MG63 (cell line): Measurements from ENCODE around the gene C1orf115. TPM values are rescaled to one million over a fixed set of nuclear protein-coding genes. Genes with fewer than 3 reads are reported as not detected.
"Not testable (repeated sequence)": the region's sequence is repeated elsewhere in the genome, so short reads cannot be mapped to it uniquely, and the experiment has no call there.

Source experiments
- DNase-seq: peaks from one replicate; pipeline ENCODE4 v3.0.0-alpha.2; 2020
- H3K27me3 ChIP-seq: fragments of 250-450 bp; sonication (Bioruptor Pico); 2 replicates; pipeline ENCODE4 v1.5.1; 2020; ENCODE audit warnings: mild to moderate bottlenecking, moderate library complexity
- H3K36me3 ChIP-seq: fragments of 250-450 bp; sonication (Bioruptor Pico); 2 replicates; pipeline ENCODE4 v1.5.1; 2020; ENCODE audit warnings: mild to moderate bottlenecking, moderate library complexity
- H3K4me3 ChIP-seq: fragments of 250-450 bp; sonication (Bioruptor Pico); 2 replicates; pipeline ENCODE4 v1.5.1; 2020; ENCODE audit warnings: mild to moderate bottlenecking, moderate library complexity
- H3K9me3 ChIP-seq: fragments of 250-450 bp; sonication (Bioruptor Pico); 2 replicates; pipeline ENCODE4 v1.5.1; 2020; ENCODE audit warnings: mild to moderate bottlenecking, moderate library complexity
- total RNA-seq: library from RNA; depleted of rRNA; stranded (reverse); fragments of >200 nt; shearing (Covaris generic); gene quantifications from 2 replicates; pipeline ENCODE4 v1.2.3, GENCODE V29; 2014; ENCODE audit warnings: low replicate concordance; rRNA removed

The C1orf115 gene
- 0.03 TPM in 1 of 2 replicates, not detected in the other for total RNA-seq

- H3K9me3 ChIP-seq = no peaks in the 10 kb centered on the region; the same call in 1 of the 2 replicates
- H3K36me3 ChIP-seq = no peaks in the 10 kb centered on the region
- DNase-seq = peak; percentile 50
- H3K27me3 ChIP-seq = peaks cover 29% of the 10 kb centered on the region
- H3K4me3 ChIP-seq = peak within 1 kb of the TSS; percentile 49
These were observed at the start of gene C1orf115 for GRCh38 chr1:220690140-220691052. Gene C1orf115, plus strand, starts transcription at chr1:220690363. Its CDS starts 40 bp downstream, at chr1:220690403.

GRCh38 chr1:220642285-220642684, 47.9 kb upstream of the C1orf115 start:
- Histone ChIP-seq H3K27me3 (peaks cover 5% of the 10 kb centered on the region; the same call in 1 of the 2 replicates), H3K36me3 (no peaks in the 10 kb centered on the region), H3K9me3 (no peaks in the 10 kb centered on the region), H3K4me3 (no peak overlapping the region)
- no peak for DNase-seq

GRCh38 chr1:220652995-220653394, 37.2 kb upstream of the C1orf115 start:
- Histone ChIP-seq H3K36me3 (no peaks in the 10 kb centered on the region), H3K27me3 (peaks cover 14% of the 10 kb centered on the region; the same call in 1 of the 2 replicates), H3K9me3 (no peaks in the 10 kb centered on the region), H3K4me3 (no peak overlapping the region)
- DNase-seq = no peak

GRCh38 chr1:220655509-220655908, 34.7 kb upstream of the C1orf115 start:
- no peaks in the 10 kb centered on the region for H3K36me3 ChIP-seq
- no peaks in the 10 kb centered on the region for H3K9me3 ChIP-seq
- DNase-seq = no peak
- H3K4me3 ChIP-seq = no peak overlapping the region
- H3K27me3 ChIP-seq = peaks cover 21% of the 10 kb centered on the region

GRCh38 chr1:220655961-220656740, 34.0 kb upstream of the C1orf115 start:
- no peak overlapping the region for H3K4me3 ChIP-seq
- DNase-seq = no peak
- H3K9me3 ChIP-seq = no peaks in the 10 kb centered on the region
- H3K27me3 ChIP-seq = peaks cover 21% of the 10 kb centered on the region
- no peaks in the 10 kb centered on the region for H3K36me3 ChIP-seq

- Histone ChIP-seq H3K36me3 (no peaks in the 10 kb centered on the region), H3K9me3 (peaks cover 11% of the 10 kb centered on the region), H3K4me3 (no peak overlapping the region), H3K27me3 (peaks cover 17% of the 10 kb centered on the region)
- no peak for DNase-seq
These were observed 23.8 kb upstream of the C1orf115 start for GRCh38 chr1:220666349-220666748.

- Histone ChIP-seq H3K4me3 (no peak overlapping the region), H3K9me3 (peaks cover 16% of the 10 kb centered on the region), H3K27me3 (peaks cover 9% of the 10 kb centered on the region), H3K36me3 (no peaks in the 10 kb centered on the region)
- no peak for DNase-seq
These were observed 21.2 kb upstream of the C1orf115 start for GRCh38 chr1:220669005-220669404.

GRCh38 chr1:220670365-220670764, 19.8 kb upstream of the C1orf115 start:
- DNase-seq = no peak
- Histone ChIP-seq H3K27me3 (no peaks in the 10 kb centered on the region), H3K4me3 (no peak overlapping the region), H3K9me3 (peaks cover 16% of the 10 kb centered on the region), H3K36me3 (no peaks in the 10 kb centered on the region)

- no peaks in the 10 kb centered on the region for H3K36me3 ChIP-seq
- no peak overlapping the region for H3K4me3 ChIP-seq
- no peaks in the 10 kb centered on the region for H3K27me3 ChIP-seq
- DNase-seq = no peak
- H3K9me3 ChIP-seq = peaks cover 13% of the 10 kb centered on the region
These were observed 16.2 kb upstream of the C1orf115 start for GRCh38 chr1:220673921-220674320.

GRCh38 chr1:220677251-220677650, 12.9 kb upstream of the C1orf115 start:
- no peaks in the 10 kb centered on the region for H3K36me3 ChIP-seq
- no peak for DNase-seq
- H3K4me3 ChIP-seq = no peak overlapping the region
- no peaks in the 10 kb centered on the region for H3K9me3 ChIP-seq
- H3K27me3 ChIP-seq = no peaks in the 10 kb centered on the region

- no peak overlapping the region for H3K4me3 ChIP-seq
- H3K9me3 ChIP-seq = no peaks in the 10 kb centered on the region
- H3K27me3 ChIP-seq = no peaks in the 10 kb centered on the region
- DNase-seq = no peak
- H3K36me3 ChIP-seq = no peaks in the 10 kb centered on the region
These were observed 10.0 kb upstream of the C1orf115 start for GRCh38 chr1:220680085-220680687.

GRCh38 chr1:220681220-220681880, 8.8 kb upstream of the C1orf115 start:
- H3K36me3 ChIP-seq = no peaks in the 10 kb centered on the region
- peak overlapping the region; percentile 42 for H3K4me3 ChIP-seq
- no peaks in the 10 kb centered on the region for H3K9me3 ChIP-seq
- no peak for DNase-seq
- H3K27me3 ChIP-seq = no peaks in the 10 kb centered on the region

- peak; percentile 70 for DNase-seq
- H3K9me3 ChIP-seq = no peaks in the 10 kb centered on the region
- no peaks in the 10 kb centered on the region for H3K27me3 ChIP-seq
- H3K4me3 ChIP-seq = no peak overlapping the region
- no peaks in the 10 kb centered on the region for H3K36me3 ChIP-seq
These were observed 7.1 kb upstream of the C1orf115 start for GRCh38 chr1:220682901-220683576.

- DNase-seq, H3K4me3 ChIP-seq: not testable (repeated sequence)
These were observed 6.4 kb upstream of the C1orf115 start for GRCh38 chr1:220683716-220684115.

GRCh38 chr1:220684890-220685289, 5.3 kb upstream of the C1orf115 start:
- Histone ChIP-seq H3K36me3 (no peaks in the 10 kb centered on the region), H3K4me3 (no peak overlapping the region), H3K27me3 (no peaks in the 10 kb centered on the region), H3K9me3 (no peaks in the 10 kb centered on the region)
- DNase-seq = no peak

More at GRCh38 chr1:220683716-220684115, 6.4 kb upstream of the C1orf115 start:
- H3K27me3 ChIP-seq, H3K9me3 ChIP-seq, H3K36me3 ChIP-seq: not testable (repeated sequence)

- H3K27me3 ChIP-seq = peaks cover 5% of the 10 kb centered on the region; the same call in 1 of the 2 replicates
- no peaks in the 10 kb centered on the region for H3K9me3 ChIP-seq
- H3K36me3 ChIP-seq = no peaks in the 10 kb centered on the region
- no peak overlapping the region for H3K4me3 ChIP-seq
- no peak for DNase-seq
These were observed 4.3 kb upstream of the C1orf115 start for GRCh38 chr1:220685879-220686278.
